Caco-2 (cell line): Measurements from ENCODE around the gene ARG2. TPM values are rescaled to one million over a fixed set of nuclear protein-coding genes. Genes with fewer than 3 reads are reported as not detected.

Source experiments
- BruUV-seq: library from RNA; stranded (reverse); fragments of 400-500 nt; replicated peaks from 2 replicates; lab custom pipeline; 2021; lab: Mats Ljungman, UMichigan
- CTCF ChIA-PET: fragments of 300-600 bp; sonication (Branson Sonifier 250); formaldehyde crosslinking; loops from one replicate; lab custom pipeline; 2022; ENCODE audit warnings: antibody characterized with exemption; lab: Charles Lee
- POLR2A ChIA-PET: fragments of 300-600 bp; sonication (Branson Sonifier 250); formaldehyde crosslinking; loops from one replicate; lab custom pipeline; 2022; ENCODE audit warnings: antibody characterized with exemption; lab: Charles Lee
- DNase-seq, 2 experiments: peaks; one replicate each; pipeline versions ENCODE4 v3.0.0 to v3.0.0-alpha.2; 2020 to 2022
- H3K27me3 ChIP-seq: replicated peaks from 2 replicates; pipeline ENCODE4 v1.6.0; 2011; ENCODE audit warnings: low read length; ENCODE audit not compliant: control insufficient read depth, insufficient read depth
- H3K36me3 ChIP-seq: 2 replicates; pipeline ENCODE4 v1.5.1; 2011; ENCODE audit warnings: low read length; ENCODE audit not compliant: control insufficient read depth, insufficient read depth
- H3K4me1 ChIP-seq: fragments of 250-450 bp; sonication (Bioruptor Pico); 2 replicates; pipeline ENCODE4 v1.5.1; 2020; ENCODE audit warnings: mild to moderate bottlenecking
- H3K4me3 ChIP-seq: 2 replicates; pipeline ENCODE4 v1.5.1; 2011; ENCODE audit warnings: low read depth, mild to moderate bottlenecking, control low read depth, low read length
- H3K9me3 ChIP-seq: fragments of 250-450 bp; sonication (Bioruptor Pico); 2 replicates; pipeline ENCODE4 v1.5.1; 2020; ENCODE audit warnings: mild to moderate bottlenecking, moderate library complexity
- H3K27ac Mint-ChIP-seq: one replicate; pipeline ENCODE4 v1.8.0; 2022; ENCODE audit warnings: mixed read lengths; ENCODE audit not compliant: unreplicated experiment
- H3K27me3 Mint-ChIP-seq: one replicate; pipeline ENCODE4 v1.8.0; 2022; ENCODE audit warnings: mixed read lengths; ENCODE audit not compliant: insufficient read depth, unreplicated experiment
- H3K36me3 Mint-ChIP-seq: one replicate; pipeline ENCODE4 v1.8.0; 2022; ENCODE audit warnings: mild to moderate bottlenecking, mixed read lengths; ENCODE audit not compliant: insufficient read depth, unreplicated experiment
- H3K4me1 Mint-ChIP-seq: one replicate; pipeline ENCODE4 v1.8.0; 2022; ENCODE audit warnings: low read depth, mixed read lengths; ENCODE audit not compliant: unreplicated experiment
- H3K4me3 Mint-ChIP-seq: one replicate; pipeline ENCODE4 v1.8.0; 2022; ENCODE audit warnings: mild to moderate bottlenecking, moderate library complexity, mixed read lengths; ENCODE audit not compliant: unreplicated experiment
- H3K9me3 Mint-ChIP-seq: one replicate; pipeline ENCODE4 v1.8.0; 2022; ENCODE audit warnings: mixed read lengths; ENCODE audit not compliant: unreplicated experiment
- CTCF ChIP-seq, 2 experiments: fragments of 200-600 bp in 1 of 2; IDR thresholded peaks; 1 replicate in 1 of 2; 2 replicates in 1 of 2; pipeline versions ENCODE4 v1.5.1 to v1.8.0; 2011 to 2022; ENCODE audit warnings: antibody characterized with exemption in 1 of 2, control low read depth in 1 of 2, inconsistent platforms in 1 of 2, low read depth in 1 of 2, low read length in 1 of 2, mild to moderate bottlenecking in 1 of 2, moderate library complexity in 1 of 2; ENCODE audit not compliant: insufficient read depth in 1 of 2, severe bottlenecking in 1 of 2, unreplicated experiment in 1 of 2
- intact Hi-C: fragments of 100-400 bp; cut with micrococcal nuclease; formaldehyde crosslinking; loops from one replicate; pipeline ENCODE4 v1.10.0; 2022; ENCODE audit not compliant: unreplicated experiment
- total RNA-seq: library from RNA; stranded (reverse); gene quantifications from 2 replicates; pipeline ENCODE4 v1.2.3, GENCODE V29; 2022

The ARG2 gene
- total RNA-seq, 1 experiment from 2014 or later, result 22.6 TPM

GRCh38 chr14:67580336-67581171 is 39.2 kb upstream of the ARG2 start:
- no peak overlapping the region for H3K4me3 Mint-ChIP-seq
- peaks cover 13% of the 10 kb centered on the region for H3K36me3 Mint-ChIP-seq
- peak; percentile 52 to 66 for DNase-seq
- ChIA-PET CTCF (interaction anchor here (0.6 to 3.4 kb wide), 12 partner anchors 9 to 186 kb away, joined by 3 to 36 read pairs (median 6); partner anchors contain the start of genes PIGH, RDH11 and VTI1B), POLR2A (interaction anchor here (0.7 kb wide), 1 partner anchor 38 kb away, joined by 3 read pairs; no protein-coding TSS in a partner anchor)
- intact Hi-C loops, result loop anchor here (1.0 to 5.0 kb wide), 2 partner anchors 54 to 187 kb away; no protein-coding TSS in a partner anchor
- peak overlapping the region; percentile 13 for H3K27ac Mint-ChIP-seq
- Histone ChIP-seq H3K9me3 (no peaks in the 10 kb centered on the region), H3K27me3 (no peaks in the 10 kb centered on the region), H3K4me3 (no peak overlapping the region), H3K4me1 (peaks cover 13% of the 10 kb centered on the region), H3K36me3 (peaks cover 2% of the 10 kb centered on the region)
- peak in 1 of 2 experiments; percentile 57 for TF ChIP-seq CTCF (IDR thresholded peaks at IDR 0.05; ENCODE audit: insufficient read depth in 1 of 2, low read depth in 1 of 2, low read length in 1 of 2, severe bottlenecking in 1 of 2, unreplicated experiment in 1 of 2)
- BruUV-seq, result no TSS peak
- no peaks in the 10 kb centered on the region for H3K4me1 Mint-ChIP-seq
- no peaks in the 10 kb centered on the region for H3K9me3 Mint-ChIP-seq
- no peaks in the 10 kb centered on the region for H3K27me3 Mint-ChIP-seq

- H3K9me3 Mint-ChIP-seq, result no peaks in the 10 kb centered on the region
- no peak overlapping the region for H3K27ac Mint-ChIP-seq
- no peak for DNase-seq
- Histone ChIP-seq H3K9me3 (no peaks in the 10 kb centered on the region), H3K4me1 (peaks cover 13% of the 10 kb centered on the region), H3K27me3 (no peaks in the 10 kb centered on the region), H3K36me3 (peaks cover 2% of the 10 kb centered on the region), H3K4me3 (no peak overlapping the region)
- H3K4me1 Mint-ChIP-seq, result no peaks in the 10 kb centered on the region
- H3K36me3 Mint-ChIP-seq, result peaks cover 13% of the 10 kb centered on the region
- CTCF ChIA-PET, result interaction anchor here (1.1 to 3.4 kb wide), 9 partner anchors 10 to 185 kb away, joined by 3 to 36 read pairs (median 11); partner anchors contain the start of genes PIGH and RDH11
- no TSS peak for BruUV-seq
- POLR2A ChIA-PET, result no interaction called here
- H3K27me3 Mint-ChIP-seq, result no peaks in the 10 kb centered on the region
- no peak overlapping the region for H3K4me3 Mint-ChIP-seq
- no peak for TF ChIP-seq CTCF (IDR thresholded peaks at IDR 0.05; ENCODE audit: insufficient read depth in 1 of 2, low read depth in 1 of 2, low read length in 1 of 2, severe bottlenecking in 1 of 2, unreplicated experiment in 1 of 2)
- intact Hi-C loops, result loop anchor here (5.0 kb wide), 1 partner anchor 186 kb away; no protein-coding TSS in a partner anchor
Observed at GRCh38 chr14:67581643-67582042, 38.1 kb upstream of the ARG2 start.

GRCh38 chr14:67582061-67582460 is 37.7 kb upstream of the ARG2 start:
- POLR2A ChIA-PET, result no interaction called here
- BruUV-seq, result no TSS peak
- CTCF ChIA-PET, result interaction anchor here (1.7 to 3.4 kb wide), 4 partner anchors 55 to 155 kb away, joined by 6 to 36 read pairs (median 17); no protein-coding TSS in a partner anchor
- Mint-ChIP-seq H3K9me3 (no peaks in the 10 kb centered on the region), H3K4me3 (no peak overlapping the region), H3K27ac (no peak overlapping the region), H3K27me3 (no peaks in the 10 kb centered on the region), H3K36me3 (peaks cover 13% of the 10 kb centered on the region), H3K4me1 (no peaks in the 10 kb centered on the region)
- no peaks in the 10 kb centered on the region for H3K9me3 ChIP-seq
- TF ChIP-seq CTCF (IDR thresholded peaks at IDR 0.05; ENCODE audit: insufficient read depth in 1 of 2, low read depth in 1 of 2, low read length in 1 of 2, severe bottlenecking in 1 of 2, unreplicated experiment in 1 of 2), result no peak
- intact Hi-C loops, result loop anchor here (5.0 kb wide), 1 partner anchor 185 kb away; no protein-coding TSS in a partner anchor
- peaks cover 13% of the 10 kb centered on the region for H3K4me1 ChIP-seq
- DNase-seq, result no peak
- H3K36me3 ChIP-seq, result peaks cover 2% of the 10 kb centered on the region
- H3K27me3 ChIP-seq, result no peaks in the 10 kb centered on the region
- no peak overlapping the region for H3K4me3 ChIP-seq
